Activated CD8-positive, alpha-beta memory T cell treated with anti-CD3 and anti-CD28 coated beads, Interleukin-2, amount 10 ng/mL, durations not matched to agents 7 days and 5 days (primary cell): ENCODE measurements around the gene PDZRN4. TPM values are rescaled to one million over a fixed set of nuclear protein-coding genes. Genes with fewer than 3 reads are reported as not detected.
"Not testable (repeated sequence)": the region's sequence is repeated elsewhere in the genome, so short reads cannot be mapped to it uniquely, and the experiment has no call there.

Experiments used
- ATAC-seq: fragments of 150-1000 bp; cut with Tn5 transposase; one replicate; pipeline ENCODE4 v1.10.0; 2021; ENCODE audit warnings: moderate library complexity
- CTCF ChIA-PET: fragments of 350-600 bp; sonication (Branson Sonifier 250); formaldehyde crosslinking; loops from one replicate; lab custom pipeline; 2021; ENCODE audit warnings: antibody characterized with exemption; lab: Charles Lee
- DNase-seq: peaks from one replicate; pipeline ENCODE4 v3.0.0-alpha.2; 2020
- H3K27ac Mint-ChIP-seq: one replicate; pipeline ENCODE4 v1.8.0; 2021; ENCODE audit warnings: mild to moderate bottlenecking, mixed read lengths
- H3K27me3 Mint-ChIP-seq: one replicate; pipeline ENCODE4 v1.8.0; 2021; ENCODE audit warnings: mixed read lengths
- H3K36me3 Mint-ChIP-seq: one replicate; pipeline ENCODE4 v1.8.0; 2021; ENCODE audit warnings: mild to moderate bottlenecking, mixed read lengths
- H3K4me1 Mint-ChIP-seq: one replicate; pipeline ENCODE4 v1.8.0; 2021; ENCODE audit warnings: mixed read lengths
- H3K4me3 Mint-ChIP-seq: one replicate; pipeline ENCODE4 v1.8.0; 2021; ENCODE audit warnings: mild to moderate bottlenecking, moderate library complexity, mixed read lengths
- H3K9me3 Mint-ChIP-seq: one replicate; pipeline ENCODE4 v1.8.0; 2022; ENCODE audit warnings: low read depth, mixed read lengths
- total RNA-seq, 2 experiments: library from RNA; stranded (reverse); gene quantifications; one replicate each; pipeline ENCODE4 v1.2.3, GENCODE V29; 2021

The PDZRN4 gene
- total RNA-seq, 2 experiments from 2014 or later = not detected

GRCh38 chr12:41277100-41277945 is 89.2 kb downstream of the PDZRN4 start:
- Mint-ChIP-seq H3K4me1 (no peaks in the 10 kb centered on the region), H3K27ac (no peak overlapping the region), H3K36me3 (no peaks in the 10 kb centered on the region), H3K27me3 (peaks cover 5% of the 10 kb centered on the region), H3K9me3 (no peaks in the 10 kb centered on the region), H3K4me3 (no peak overlapping the region)
- no peak for DNase-seq
- no peak for ATAC-seq
- CTCF ChIA-PET = interaction anchor here (0.7 to 1.3 kb wide), 2 partner anchors 31 to 747 kb away, joined by 3 to 4 read pairs; no protein-coding TSS in a partner anchor

GRCh38 chr12:41277946-41278267 is 89.8 kb downstream of the PDZRN4 start:
- Mint-ChIP-seq H3K27ac (no peak overlapping the region), H3K36me3 (no peaks in the 10 kb centered on the region), H3K4me3 (no peak overlapping the region), H3K27me3 (peaks cover 3% of the 10 kb centered on the region), H3K9me3 (no peaks in the 10 kb centered on the region), H3K4me1 (no peaks in the 10 kb centered on the region)
- DNase-seq = no peak
- ATAC-seq = no peak
- CTCF ChIA-PET = interaction anchor here (0.7 kb wide), 1 partner anchor 32 kb away, joined by 3 read pairs; no protein-coding TSS in a partner anchor

- H3K4me3 Mint-ChIP-seq, CTCF ChIA-PET, H3K27me3 Mint-ChIP-seq, ATAC-seq, H3K27ac Mint-ChIP-seq, H3K4me1 Mint-ChIP-seq, DNase-seq, H3K9me3 Mint-ChIP-seq, H3K36me3 Mint-ChIP-seq: not testable (repeated sequence)
These were observed 92.4 kb downstream of the PDZRN4 start for GRCh38 chr12:41280341-41281095.

GRCh38 chr12:41285470-41285869 is 97.3 kb downstream of the PDZRN4 start:
- H3K4me1 Mint-ChIP-seq, H3K27ac Mint-ChIP-seq, H3K36me3 Mint-ChIP-seq, DNase-seq, H3K27me3 Mint-ChIP-seq, H3K9me3 Mint-ChIP-seq, H3K4me3 Mint-ChIP-seq, CTCF ChIA-PET, ATAC-seq: not testable (repeated sequence)

- DNase-seq (no peak), ATAC-seq (no peak)
- CTCF ChIA-PET = no interaction called here
- H3K9me3 Mint-ChIP-seq = no peaks in the 10 kb centered on the region
- no peaks in the 10 kb centered on the region for H3K4me1 Mint-ChIP-seq
- H3K27ac Mint-ChIP-seq = no peak overlapping the region
- H3K4me3 Mint-ChIP-seq = no peak overlapping the region
- no peaks in the 10 kb centered on the region for H3K27me3 Mint-ChIP-seq
- no peaks in the 10 kb centered on the region for H3K36me3 Mint-ChIP-seq
These were observed 98.3 kb downstream of the PDZRN4 start for GRCh38 chr12:41286426-41286825.

- H3K4me3 Mint-ChIP-seq = no peak overlapping the region
- no peak overlapping the region for H3K27ac Mint-ChIP-seq
These were observed 99.5 kb downstream of the PDZRN4 start for GRCh38 chr12:41287500-41288141.

GRCh38 chr12:41288142-41288811 is 100.2 kb downstream of the PDZRN4 start:
- Mint-ChIP-seq H3K27ac (no peak overlapping the region), H3K27me3 (no peaks in the 10 kb centered on the region), H3K9me3 (no peaks in the 10 kb centered on the region), H3K4me1 (no peaks in the 10 kb centered on the region), H3K4me3 (no peak overlapping the region), H3K36me3 (no peaks in the 10 kb centered on the region)
- ATAC-seq = no peak
- DNase-seq = no peak
- CTCF ChIA-PET = no interaction called here

More at GRCh38 chr12:41287500-41288141, 99.5 kb downstream of the PDZRN4 start:
- no peaks in the 10 kb centered on the region for H3K4me1 Mint-ChIP-seq
- H3K27me3 Mint-ChIP-seq = no peaks in the 10 kb centered on the region
- no peaks in the 10 kb centered on the region for H3K9me3 Mint-ChIP-seq
- H3K36me3 Mint-ChIP-seq = no peaks in the 10 kb centered on the region
- CTCF ChIA-PET = no interaction called here
- ATAC-seq (no peak), DNase-seq (no peak)

GRCh38 chr12:41289501-41289900 is 101.4 kb downstream of the PDZRN4 start:
- Mint-ChIP-seq H3K27ac (no peak overlapping the region), H3K9me3 (no peaks in the 10 kb centered on the region), H3K4me3 (no peak overlapping the region), H3K36me3 (no peaks in the 10 kb centered on the region), H3K27me3 (no peaks in the 10 kb centered on the region), H3K4me1 (no peaks in the 10 kb centered on the region)
- DNase-seq (no peak), ATAC-seq (no peak)
- CTCF ChIA-PET = no interaction called here

- Mint-ChIP-seq H3K9me3 (no peaks in the 10 kb centered on the region), H3K27me3 (no peaks in the 10 kb centered on the region), H3K4me3 (no peak overlapping the region), H3K36me3 (no peaks in the 10 kb centered on the region), H3K27ac (no peak overlapping the region), H3K4me1 (no peaks in the 10 kb centered on the region)
- CTCF ChIA-PET = no interaction called here
- ATAC-seq (no peak), DNase-seq (no peak)
These were observed 104.9 kb downstream of the PDZRN4 start for GRCh38 chr12:41293011-41293410.

- ATAC-seq = no peak
- Mint-ChIP-seq H3K4me3 (no peak overlapping the region), H3K27ac (no peak overlapping the region), H3K27me3 (no peaks in the 10 kb centered on the region), H3K9me3 (no peaks in the 10 kb centered on the region), H3K36me3 (no peaks in the 10 kb centered on the region), H3K4me1 (no peaks in the 10 kb centered on the region)
- DNase-seq = no peak
- CTCF ChIA-PET = no interaction called here
These were observed 105.3 kb downstream of the PDZRN4 start for GRCh38 chr12:41293461-41293860.

GRCh38 chr12:41302979-41303403 is 114.9 kb downstream of the PDZRN4 start:
- Mint-ChIP-seq H3K9me3 (no peaks in the 10 kb centered on the region), H3K27me3 (no peaks in the 10 kb centered on the region), H3K36me3 (no peaks in the 10 kb centered on the region), H3K4me1 (no peaks in the 10 kb centered on the region), H3K27ac (no peak overlapping the region), H3K4me3 (no peak overlapping the region)
- ATAC-seq = no peak
- DNase-seq = no peak
- CTCF ChIA-PET = no interaction called here

GRCh38 chr12:41304526-41304925 is 116.4 kb downstream of the PDZRN4 start:
- Mint-ChIP-seq H3K36me3 (no peaks in the 10 kb centered on the region), H3K27ac (no peak overlapping the region), H3K9me3 (no peaks in the 10 kb centered on the region), H3K4me3 (no peak overlapping the region), H3K4me1 (no peaks in the 10 kb centered on the region), H3K27me3 (no peaks in the 10 kb centered on the region)
- DNase-seq (no peak), ATAC-seq (no peak)
- CTCF ChIA-PET = no interaction called here

GRCh38 chr12:41310367-41310766 is 122.2 kb downstream of the PDZRN4 start:
- CTCF ChIA-PET = no interaction called here
- H3K4me1 Mint-ChIP-seq = no peaks in the 10 kb centered on the region
- DNase-seq = no peak

More at GRCh38 chr12:41310367-41310766, 122.2 kb downstream of the PDZRN4 start:
- H3K27ac Mint-ChIP-seq = no peak overlapping the region
- no peak overlapping the region for H3K4me3 Mint-ChIP-seq
- no peak for ATAC-seq
- H3K9me3 Mint-ChIP-seq = no peaks in the 10 kb centered on the region
- H3K27me3 Mint-ChIP-seq = no peaks in the 10 kb centered on the region
- H3K36me3 Mint-ChIP-seq = no peaks in the 10 kb centered on the region
